CD4-positive, CD25-positive, alpha-beta regulatory T cell (primary cell): ENCODE data around the gene ARFIP2. TPM values are rescaled to one million over a fixed set of nuclear protein-coding genes. Genes with fewer than 3 reads are reported as not detected.

Experiments
- ATAC-seq, 2 donors: fragments of 150-1000 bp; cut with Tn5 transposase; one replicate each; pipeline ENCODE4 v1.10.0; 2021; ENCODE audit warnings: low read depth in 2 of 2, moderate number of reproducible peaks in 2 of 2, moderate library complexity in 1 of 2
- DNase-seq, 3 donors: peaks; one replicate each; pipeline versions ENCODE4 v3.0.0 to v3.0.0-alpha.2; 2012 to 2022; ENCODE audit warnings: mixed read lengths in 1 of 3
- H3K27ac ChIP-seq: one replicate; pipeline ENCODE4 v1.7.0; 2013; ENCODE audit warnings: mild to moderate bottlenecking, low read length; ENCODE audit not compliant: insufficient read depth, poor library complexity, severe bottlenecking
- H3K27me3 ChIP-seq: one replicate; pipeline ENCODE4 v1.7.0; 2013; ENCODE audit warnings: low read length; ENCODE audit not compliant: control insufficient read depth, insufficient read depth
- H3K36me3 ChIP-seq: one replicate; pipeline ENCODE4 v1.7.0; 2013; ENCODE audit warnings: mild to moderate bottlenecking, low read length, moderate library complexity; ENCODE audit not compliant: control insufficient read depth, insufficient read depth
- H3K4me1 ChIP-seq: 2 replicates; pipeline ENCODE4 v1.7.0; 2013; ENCODE audit warnings: mild to moderate bottlenecking, low read length; ENCODE audit not compliant: insufficient read depth, control insufficient read depth, poor library complexity, severe bottlenecking
- H3K4me3 ChIP-seq: one replicate; pipeline ENCODE4 v1.7.0; 2013; ENCODE audit warnings: low read depth, mild to moderate bottlenecking, low read length, moderate library complexity
- H3K9me3 ChIP-seq, 2 experiments: 1 replicate in 1 of 2; 2 replicates in 1 of 2; pipeline ENCODE4 v1.7.0; 2013; ENCODE audit warnings: low read length in 2 of 2, mild to moderate bottlenecking in 1 of 2, moderate library complexity in 1 of 2; ENCODE audit not compliant: control insufficient read depth in 2 of 2
- H3K27ac Mint-ChIP-seq, 3 donors: one replicate each; pipeline ENCODE4 v1.8.0; 2020 to 2022; ENCODE audit warnings: mild to moderate bottlenecking in 3 of 3, mixed read lengths in 3 of 3, moderate library complexity in 2 of 3
- H3K27me3 Mint-ChIP-seq: one replicate; pipeline ENCODE4 v1.8.0; 2022; ENCODE audit warnings: mild to moderate bottlenecking, mixed read lengths
- H3K36me3 Mint-ChIP-seq: one replicate; pipeline ENCODE4 v1.8.0; 2020; ENCODE audit warnings: mixed read lengths
- H3K4me1 Mint-ChIP-seq, 4 donors: one replicate each; pipeline ENCODE4 v1.8.0; 2020 to 2022; ENCODE audit warnings: mixed read lengths in 4 of 4, mild to moderate bottlenecking in 1 of 4
- H3K4me3 Mint-ChIP-seq, 4 donors: one replicate each; pipeline ENCODE4 v1.8.0; 2020 to 2022; ENCODE audit warnings: mild to moderate bottlenecking in 4 of 4, mixed read lengths in 4 of 4, moderate library complexity in 3 of 4
- H3K9me3 Mint-ChIP-seq, 7 donors: one replicate each; pipeline ENCODE4 v1.8.0; 2020 to 2022; ENCODE audit warnings: mixed read lengths in 7 of 7, mild to moderate bottlenecking in 3 of 7, moderate library complexity in 2 of 7
- polyA plus RNA-seq, 4 donors: library from polyadenylated mRNA; unstranded; fragments of 300-500 nt; fragmentation: Illumina TruSeq; gene quantifications; one replicate each; pipeline ENCODE4 v1.2.3, GENCODE V29; 2021
- total RNA-seq: library from RNA; stranded (reverse); gene quantifications from one replicate; pipeline ENCODE4 v1.2.3, GENCODE V29; 2022

Gene ARFIP2
- total and polyA plus RNA-seq, 5 donors from 2014 or later, result 33.0 to 45.4 (median 37.6) TPM

DNA sequence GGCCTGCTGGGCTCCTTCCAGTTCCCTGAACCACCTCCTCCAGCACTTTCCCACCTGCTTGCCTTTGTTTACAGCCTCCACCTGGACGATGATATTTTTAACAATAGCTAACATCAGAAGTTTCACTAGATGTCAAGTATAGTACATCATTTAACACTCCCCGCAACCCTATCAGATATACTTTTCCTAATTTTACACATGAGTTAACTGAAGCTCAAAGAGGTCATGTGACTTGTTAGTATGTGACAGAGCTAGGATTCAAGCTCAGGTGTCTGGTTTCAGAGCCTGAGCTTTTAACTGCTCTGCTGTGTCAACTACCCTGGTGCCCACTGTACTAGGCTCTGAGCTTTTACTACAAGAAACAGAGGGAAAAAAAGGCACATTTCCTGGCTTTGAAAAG is 26.1 kb downstream of the ARFIP2 start:
- H3K9me3 Mint-ChIP-seq, result no peaks in the 10 kb centered on the region
- no peak overlapping the region for H3K27ac ChIP-seq

DNA sequence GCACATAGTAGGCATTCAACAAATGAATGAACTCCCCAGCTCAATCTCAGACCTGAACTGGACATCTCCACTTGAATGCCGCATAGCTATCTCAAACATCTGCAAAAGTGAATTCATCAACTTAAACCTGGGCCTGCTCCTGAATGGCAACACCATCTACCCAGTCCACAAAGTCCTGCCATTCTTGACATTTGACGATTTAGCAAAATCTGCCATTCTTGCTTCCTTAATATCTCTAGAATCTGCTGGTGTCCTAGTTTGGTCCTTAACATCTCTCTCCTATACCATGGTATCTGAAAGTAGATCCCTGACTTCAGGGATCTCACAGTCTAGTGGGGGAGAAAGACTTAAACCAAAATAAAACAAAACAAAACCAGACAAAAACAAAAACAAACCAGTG is 28.0 kb downstream of the ARFIP2 start:
- Mint-ChIP-seq H3K4me3 (peak overlapping the region in 1 of 4 donors; percentile 32), H3K27me3 (no peaks in the 10 kb centered on the region), H3K4me1 (no peaks in the 10 kb centered on the region), H3K36me3 (peaks cover 24% of the 10 kb centered on the region), H3K27ac (no peak overlapping the region), H3K9me3 (no peaks in the 10 kb centered on the region)
- DNase-seq (no peak), ATAC-seq (no peak)
- no peaks in the 10 kb centered on the region for H3K4me1 ChIP-seq
- no peaks in the 10 kb centered on the region for H3K27me3 ChIP-seq
- H3K27ac ChIP-seq, result no peak overlapping the region
- H3K36me3 ChIP-seq, result peaks cover 45% of the 10 kb centered on the region
- H3K9me3 ChIP-seq, result no peaks in the 10 kb centered on the region
- no peak overlapping the region for H3K4me3 ChIP-seq

More for the DNA sequence above, 26.1 kb downstream of the ARFIP2 start:
- no peaks in the 10 kb centered on the region for H3K4me1 ChIP-seq
- H3K4me3 Mint-ChIP-seq, result no peak overlapping the region
- no peaks in the 10 kb centered on the region for H3K27me3 ChIP-seq
- no peaks in the 10 kb centered on the region for H3K27me3 Mint-ChIP-seq
- H3K36me3 Mint-ChIP-seq, result peaks cover 30% of the 10 kb centered on the region
- H3K36me3 ChIP-seq, result peaks cover 37% of the 10 kb centered on the region
- no peaks in the 10 kb centered on the region for H3K4me1 Mint-ChIP-seq
- no peak overlapping the region for H3K27ac Mint-ChIP-seq
- no peak for ATAC-seq
- no peak overlapping the region for H3K4me3 ChIP-seq
- no peaks in the 10 kb centered on the region for H3K9me3 ChIP-seq
- no peak for DNase-seq

DNA sequence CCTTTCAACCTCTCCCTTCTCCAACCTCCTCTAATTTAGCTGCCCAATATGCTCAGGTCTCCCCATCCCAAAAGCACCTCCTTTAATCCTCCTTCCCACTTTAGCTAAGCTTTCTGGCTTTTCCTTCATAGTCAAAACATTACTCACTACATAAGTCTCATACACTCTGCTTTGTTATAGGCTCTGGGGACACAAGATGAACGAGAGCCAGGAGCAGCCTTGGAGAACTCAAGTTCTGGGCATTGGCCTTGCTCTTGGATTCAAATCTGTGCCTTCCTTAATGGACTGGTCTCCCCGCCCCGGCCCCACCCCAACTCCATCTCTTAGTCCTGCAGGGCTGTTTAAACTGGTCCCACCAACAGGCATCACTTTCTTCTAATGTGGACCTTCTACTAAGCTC is 28.9 kb downstream of the ARFIP2 start:
- Histone ChIP-seq H3K4me3 (no peak overlapping the region), H3K27ac (no peak overlapping the region), H3K9me3 (no peaks in the 10 kb centered on the region), H3K36me3 (peaks cover 44% of the 10 kb centered on the region), H3K4me1 (no peaks in the 10 kb centered on the region), H3K27me3 (no peaks in the 10 kb centered on the region)
- Mint-ChIP-seq H3K27ac (no peak overlapping the region), H3K27me3 (no peaks in the 10 kb centered on the region), H3K9me3 (no peaks in the 10 kb centered on the region), H3K36me3 (peaks cover 23% of the 10 kb centered on the region), H3K4me3 (no peak overlapping the region), H3K4me1 (no peaks in the 10 kb centered on the region)
- no peak for ATAC-seq
- no peak for DNase-seq

DNA sequence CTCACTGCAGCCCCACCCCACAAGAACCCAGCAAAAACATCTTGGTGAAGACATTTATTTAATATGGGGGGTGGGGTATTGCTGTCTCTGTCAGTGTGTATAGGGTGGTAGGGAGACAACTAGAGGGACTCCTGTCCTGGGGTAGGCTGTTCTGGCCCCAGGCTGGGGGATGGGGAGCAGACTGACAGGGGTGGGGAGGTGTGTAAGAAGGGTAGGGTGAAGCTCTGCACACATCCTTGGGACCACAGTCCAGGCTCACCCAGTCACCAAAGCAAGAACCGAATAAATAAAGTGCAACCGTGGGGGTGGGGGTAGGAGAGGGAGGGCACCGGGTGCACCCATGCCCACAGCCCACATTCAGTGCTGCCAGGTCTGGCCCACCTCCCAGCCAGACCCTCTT is 32.6 kb downstream of the ARFIP2 start:
- H3K27ac Mint-ChIP-seq, result peak overlapping the region in 1 of 3 donors; percentile 64
- H3K36me3 Mint-ChIP-seq, result peaks cover 8% of the 10 kb centered on the region
- no peak overlapping the region for H3K4me3 Mint-ChIP-seq
- Histone ChIP-seq H3K4me3 (no peak overlapping the region), H3K36me3 (peaks cover 18% of the 10 kb centered on the region), H3K27ac (no peak overlapping the region), H3K9me3 (no peaks in the 10 kb centered on the region), H3K27me3 (no peaks in the 10 kb centered on the region), H3K4me1 (no peaks in the 10 kb centered on the region)
- no peaks in the 10 kb centered on the region for H3K27me3 Mint-ChIP-seq
- no peak for DNase-seq
- no peaks in the 10 kb centered on the region for H3K9me3 Mint-ChIP-seq
- no peaks in the 10 kb centered on the region for H3K4me1 Mint-ChIP-seq
- ATAC-seq, result no peak

DNA sequence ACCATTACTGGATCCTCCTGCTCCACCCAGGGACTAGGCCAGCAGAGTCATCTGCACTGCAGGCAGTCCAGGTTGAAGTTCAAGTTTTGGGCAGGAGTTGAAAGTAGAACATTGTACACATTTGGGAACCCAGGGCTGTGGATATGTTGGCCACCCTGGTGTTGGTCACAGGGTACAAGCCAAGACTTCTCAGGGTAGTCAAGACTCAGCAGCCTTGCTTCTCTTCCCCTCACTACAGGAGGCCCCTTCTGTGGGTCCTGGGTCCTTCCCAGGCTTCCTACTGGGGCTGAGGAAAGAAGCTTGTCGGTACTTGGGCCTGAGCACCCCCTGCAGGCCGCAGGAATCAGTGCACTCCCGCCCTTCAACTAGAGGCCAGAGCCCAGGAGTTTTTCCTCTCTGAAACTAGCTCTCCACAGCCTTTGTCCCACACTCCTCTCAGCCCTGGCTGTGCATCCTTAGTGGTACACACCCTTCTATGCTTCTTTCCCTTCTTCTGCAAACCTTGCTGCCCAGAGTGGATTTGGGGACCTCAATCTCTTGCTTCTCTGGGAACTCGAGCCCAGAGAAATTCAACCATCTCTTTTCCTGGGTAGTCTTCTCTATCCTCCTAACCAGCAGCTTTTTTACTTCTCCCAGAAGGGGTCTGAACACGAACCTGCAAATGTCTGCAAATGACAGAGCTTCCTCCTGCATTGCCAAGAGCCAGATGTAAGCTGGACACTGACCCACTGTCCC is 37.7 kb downstream of the ARFIP2 start:
- DNase-seq, result peak; percentile 37 to 67 (median 62)
- Mint-ChIP-seq H3K27me3 (no peaks in the 10 kb centered on the region), H3K27ac (no peak overlapping the region), H3K4me1 (no peaks in the 10 kb centered on the region), H3K36me3 (no peaks in the 10 kb centered on the region), H3K4me3 (no peak overlapping the region), H3K9me3 (no peaks in the 10 kb centered on the region)
- Histone ChIP-seq H3K9me3 (no peaks in the 10 kb centered on the region), H3K36me3 (no peaks in the 10 kb centered on the region), H3K27me3 (no peaks in the 10 kb centered on the region), H3K4me3 (no peak overlapping the region), H3K4me1 (peaks cover 10% of the 10 kb centered on the region), H3K27ac (no peak overlapping the region)
- peak; percentile 71 to 76 for ATAC-seq

DNA sequence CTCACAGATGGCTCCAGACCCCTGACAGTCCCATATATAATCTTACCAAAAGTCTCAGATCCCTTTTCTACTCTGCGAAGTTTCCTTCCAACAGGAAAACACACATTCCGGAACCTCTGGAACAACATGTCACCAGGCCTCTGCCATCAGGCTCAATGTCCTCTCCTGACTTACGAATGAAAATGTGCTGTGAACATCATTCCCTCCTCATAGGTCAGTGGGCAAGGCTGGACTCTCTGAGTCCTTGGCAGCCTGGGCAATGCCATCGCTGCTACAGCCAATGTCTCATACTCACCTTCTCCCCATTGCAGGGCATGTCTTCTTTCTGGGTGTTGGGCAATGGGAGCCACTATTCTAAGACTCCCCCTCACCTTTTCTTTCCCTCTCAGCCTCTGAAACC is 38.7 kb downstream of the ARFIP2 start:
- DNase-seq (no peak), ATAC-seq (no peak)
- H3K27me3 Mint-ChIP-seq, result no peaks in the 10 kb centered on the region
- H3K36me3 ChIP-seq, result no peaks in the 10 kb centered on the region
- H3K27ac Mint-ChIP-seq, result no peak overlapping the region
- H3K4me3 ChIP-seq, result no peak overlapping the region
- H3K9me3 ChIP-seq, result no peaks in the 10 kb centered on the region
- H3K9me3 Mint-ChIP-seq, result no peaks in the 10 kb centered on the region
- no peaks in the 10 kb centered on the region for H3K27me3 ChIP-seq
- no peaks in the 10 kb centered on the region for H3K36me3 Mint-ChIP-seq
- no peak overlapping the region for H3K4me3 Mint-ChIP-seq
- H3K27ac ChIP-seq, result no peak overlapping the region
- H3K4me1 ChIP-seq, result peaks cover 20% of the 10 kb centered on the region
- no peaks in the 10 kb centered on the region for H3K4me1 Mint-ChIP-seq

DNA sequence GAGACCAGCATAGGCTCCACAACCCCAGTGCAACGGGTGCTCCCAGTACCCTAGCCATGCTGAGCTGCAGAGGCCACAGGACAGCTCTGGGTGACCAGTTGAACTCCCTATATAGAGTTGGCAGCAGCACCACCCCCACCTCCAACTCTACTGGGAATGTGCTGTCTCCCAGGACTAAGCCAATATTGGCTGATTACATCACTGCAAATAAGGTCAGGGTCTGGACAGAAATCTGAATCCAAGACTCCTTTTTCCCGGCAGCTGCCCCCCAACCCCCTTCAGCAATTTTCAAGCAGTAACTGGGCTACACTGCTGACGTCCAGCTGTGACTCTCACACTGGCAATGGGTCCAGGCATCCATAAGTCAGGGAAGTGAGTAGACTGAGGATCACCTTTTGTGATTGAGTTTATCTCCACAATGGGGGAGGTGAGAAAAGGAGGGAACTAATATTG is 40.2 kb downstream of the ARFIP2 start, which contains the start of gene HPX:
Gene HPX, minus strand, starts transcription at position 82 of the 453 bp plus-strand sequence. Its CDS starts 24 bp downstream, at position 58.
- Mint-ChIP-seq H3K9me3 (no peaks in the 10 kb centered on the region), H3K27me3 (no peaks in the 10 kb centered on the region), H3K4me1 (peaks cover 0 to under 1% (median under 1%) of the 10 kb centered on the region in 4 donors), H3K27ac (no peak within 1 kb of the TSS), H3K4me3 (no peak within 1 kb of the TSS), H3K36me3 (no peaks in the 10 kb centered on the region)
- Histone ChIP-seq H3K27ac (no peak within 1 kb of the TSS), H3K4me1 (peaks cover 20% of the 10 kb centered on the region), H3K4me3 (no peak within 1 kb of the TSS), H3K9me3 (no peaks in the 10 kb centered on the region), H3K27me3 (no peaks in the 10 kb centered on the region), H3K36me3 (no peaks in the 10 kb centered on the region)
- DNase-seq (no peak), ATAC-seq (no peak)
